SK-N-SH (cell line): ENCODE data around the gene ACO1. TPM values are rescaled to one million over a fixed set of nuclear protein-coding genes. Genes with fewer than 3 reads are reported as not detected.
A peak's percentile ranks its signal among the peaks of the same experiment; 100 is the strongest.

Source experiments
- CTCF ChIA-PET: fragments of 300-600, 350-600 bp; formaldehyde crosslinking; extraction: SDS; loops from one replicate; lab custom pipeline; 2021; lab: Yijun Ruan, JAX
- POLR2A ChIA-PET: fragments of 350-600 bp; sonication (Branson Sonifier 250); formaldehyde crosslinking; extraction: SDS; loops from one replicate; lab custom pipeline; 2020; ENCODE audit warnings: antibody characterized with exemption, inconsistent platforms; lab: Yijun Ruan, JAX
- DNase-seq: peaks from one replicate; pipeline ENCODE4 v3.0.0; 2012
- H2AFZ ChIP-seq: fragments of 200-600 bp; sonication (generic); 2 replicates; pipeline ENCODE4 v1.8.1; 2016; ENCODE audit warnings: antibody characterized with exemption, mild to moderate bottlenecking, low read depth
- H3F3A ChIP-seq: fragments of 200-600 bp; sonication (generic); replicated peaks from 2 replicates; pipeline ENCODE3; 2016; ENCODE audit warnings: antibody characterized with exemption, mild to moderate bottlenecking; ENCODE audit not compliant: insufficient read depth
- H3K27ac ChIP-seq, 2 experiments: fragments of 200-500 bp in 1 of 2; fragments of 200-600 bp in 1 of 2; sonication (Bioruptor generic) in 1 of 2; sonication (generic), shearing (Covaris generic) in 1 of 2; 2 replicates each; pipeline versions ENCODE4 v1.5.1 to v1.6.1; 2014 to 2016; ENCODE audit warnings: low read depth in 2 of 2, inconsistent platforms in 1 of 2, low read length in 1 of 2, mild to moderate bottlenecking in 1 of 2, mixed read lengths in 1 of 2
- H3K27me3 ChIP-seq: fragments of 200-600 bp; sonication (generic), shearing (Covaris generic); 2 replicates; pipeline ENCODE4 v1.6.1; 2016; ENCODE audit warnings: mixed run types; ENCODE audit not compliant: insufficient read depth
- H3K36me3 ChIP-seq, 2 experiments: fragments of 200-500 bp in 1 of 2; fragments of 200-600 bp in 1 of 2; sonication (Bioruptor generic) in 1 of 2; sonication (generic) in 1 of 2; replicated peaks in 1 of 2; 2 replicates each; pipeline versions ENCODE3 to v1.5.1; 2014 to 2016; ENCODE audit warnings: low read length in 1 of 2, mild to moderate bottlenecking in 1 of 2; ENCODE audit not compliant: insufficient read depth in 2 of 2, control insufficient read depth in 1 of 2
- H3K4me1 ChIP-seq, 2 experiments: fragments of 200-500 bp in 1 of 2; fragments of 200-600 bp in 1 of 2; sonication (Bioruptor generic) in 1 of 2; sonication (generic), shearing (Covaris generic) in 1 of 2; 2 replicates each; pipeline versions ENCODE4 v1.5.1 to v1.6.1; 2014 to 2016; ENCODE audit warnings: low read depth in 1 of 2, low read length in 1 of 2, mixed run types in 1 of 2; ENCODE audit not compliant: insufficient read depth in 2 of 2, control insufficient read depth in 1 of 2
- H3K4me2 ChIP-seq: fragments of 200-600 bp; sonication (generic), shearing (Covaris generic); 2 replicates; pipeline ENCODE4 v1.6.1; 2017; ENCODE audit warnings: mixed run types
- H3K4me3 ChIP-seq, 2 experiments: fragments of 200-500 bp in 1 of 2; fragments of 200-600 bp in 1 of 2; sonication (Bioruptor generic) in 1 of 2; sonication (generic), shearing (Covaris generic) in 1 of 2; 2 replicates each; pipeline versions ENCODE4 v1.5.1 to v1.8.1; 2014 to 2016; ENCODE audit warnings: low read depth in 2 of 2, inconsistent platforms in 1 of 2, low read length in 1 of 2, mild to moderate bottlenecking in 1 of 2, mixed read lengths in 1 of 2, moderate library complexity in 1 of 2
- H3K79me2 ChIP-seq: fragments of 200-600 bp; sonication (generic); 2 replicates; pipeline ENCODE4 v1.8.1; 2017; ENCODE audit warnings: mild to moderate bottlenecking; ENCODE audit not compliant: insufficient read depth
- H3K9ac ChIP-seq: fragments of 200-600 bp; sonication (generic); 2 replicates; pipeline ENCODE4 v1.6.1; 2017; ENCODE audit warnings: mixed run types
- H3K9me2 ChIP-seq: fragments of 200-600 bp; sonication (generic); 2 replicates; pipeline ENCODE4 v1.6.1; 2017; ENCODE audit warnings: mixed run types
- H3K9me3 ChIP-seq: fragments of 200-600 bp; sonication (generic); 2 replicates; pipeline ENCODE4 v1.6.1; 2017; ENCODE audit warnings: mixed run types, mild to moderate bottlenecking, moderate library complexity
- H4K20me1 ChIP-seq: fragments of 200-600 bp; sonication (generic); 2 replicates; pipeline ENCODE4 v1.6.1; 2017; ENCODE audit warnings: mild to moderate bottlenecking, mixed run types; ENCODE audit not compliant: insufficient read depth
- ELF1 ChIP-seq: IDR thresholded peaks from 2 replicates; pipeline ENCODE4 v1.4.0; 2012
- EP300 ChIP-seq, 2 experiments: IDR thresholded peaks; 2 replicates each; pipeline versions ENCODE4 v1.4.0 to v1.6.1; 2012; ENCODE audit warnings: borderline replicate concordance in 1 of 2, low read depth in 1 of 2, low read length in 1 of 2
- EZH2phosphoT487 ChIP-seq: fragments of 200-600 bp; sonication (generic); IDR thresholded peaks from 2 replicates; pipeline ENCODE4 v1.6.1; 2017; ENCODE audit warnings: low read depth, mixed run types, mild to moderate bottlenecking, antibody characterized with exemption, moderate library complexity, borderline replicate concordance
- FOSL2 ChIP-seq: IDR thresholded peaks from 2 replicates; pipeline ENCODE4 v1.4.0; 2012; ENCODE audit warnings: low read depth, mild to moderate bottlenecking, moderate library complexity, borderline replicate concordance
- FOXM1 ChIP-seq: IDR thresholded peaks from 2 replicates; pipeline ENCODE4 v1.4.0; 2012; ENCODE audit warnings: low read depth, mild to moderate bottlenecking
- IRF3 ChIP-seq: fragments of 150-350 bp; IDR thresholded peaks from 2 replicates; pipeline ENCODE4 v1.6.1; 2016; ENCODE audit warnings: mild to moderate bottlenecking, low read depth, low read length
- JUND ChIP-seq: IDR thresholded peaks from 2 replicates; pipeline ENCODE4 v1.4.0; 2012
- MEF2A ChIP-seq: IDR thresholded peaks from 2 replicates; pipeline ENCODE4 v1.4.0; 2012; ENCODE audit warnings: low read depth, borderline replicate concordance
- NFIC ChIP-seq: IDR thresholded peaks from 2 replicates; pipeline ENCODE4 v1.4.0; 2012; ENCODE audit warnings: borderline replicate concordance
- NRF1 ChIP-seq: IDR thresholded peaks from 2 replicates; pipeline ENCODE4 v1.6.1; 2012; ENCODE audit warnings: low read depth, mild to moderate bottlenecking, low read length
- PBX3 ChIP-seq: IDR thresholded peaks from 2 replicates; pipeline ENCODE4; 2012
- RFX5 ChIP-seq: IDR thresholded peaks from 2 replicates; pipeline ENCODE4 v1.6.1; 2012; ENCODE audit warnings: mild to moderate bottlenecking, improper control_type of control experiment, low read length
- RXRA ChIP-seq: IDR thresholded peaks from 2 replicates; pipeline ENCODE4 v1.4.0; 2012; ENCODE audit warnings: low read depth, mild to moderate bottlenecking, borderline replicate concordance
- SIN3A ChIP-seq: IDR thresholded peaks from 2 replicates; pipeline ENCODE4 v1.6.1; 2012; ENCODE audit warnings: low read depth, mild to moderate bottlenecking, low read length, moderate library complexity, borderline replicate concordance
- SMC3 ChIP-seq: IDR thresholded peaks from 2 replicates; pipeline ENCODE4 v1.6.1; 2012; ENCODE audit warnings: low read depth, low read length, improper control_type of control experiment
- TAF1 ChIP-seq: IDR thresholded peaks from 2 replicates; pipeline ENCODE4 v1.6.1; 2012; ENCODE audit warnings: low read depth, mild to moderate bottlenecking, low read length, moderate library complexity, borderline replicate concordance
- TCF12 ChIP-seq: IDR thresholded peaks from 2 replicates; pipeline ENCODE4 v1.4.0; 2012
- TEAD4 ChIP-seq: IDR thresholded peaks from 2 replicates; pipeline ENCODE4 v1.4.0; 2012; ENCODE audit warnings: mild to moderate bottlenecking, borderline replicate concordance; ENCODE audit not compliant: insufficient read depth
- USF2 ChIP-seq: fragments of 150-350 bp; IDR thresholded peaks from 2 replicates; pipeline ENCODE4 v1.6.1; 2017; ENCODE audit warnings: antibody characterized with exemption, low read length, low read depth, borderline replicate concordance
- YY1 ChIP-seq: IDR thresholded peaks from 2 replicates; pipeline ENCODE4 v1.4.0; 2012; ENCODE audit warnings: low read depth, mild to moderate bottlenecking
- WGBS: methylation state at CpG from one replicate; pipeline ENCODE4 v1.1.6; 2017; ENCODE audit warnings: low lambda C conversion rate; 5-methylcytosine and 5-hydroxymethylcytosine counted together
- polyA plus RNA-seq, 3 experiments: library from polyadenylated mRNA; depleted of rRNA; stranded (reverse); fragments of >200 nt; gene quantifications; 2 replicates each; pipeline ENCODE4 v1.2.3, GENCODE V29; 2012

Gene ACO1
- polyA plus RNA-seq, 1 of the 3 experiments (the other 2 are of a cell fraction) = 25.4 TPM

- no peak for DNase-seq
- Histone ChIP-seq H3K27ac (peak overlapping the region in 1 of 2 experiments; percentile 52; a peak in 2 of 4 replicates), H3K79me2 (no peaks in the 10 kb centered on the region), H4K20me1 (no peaks in the 10 kb centered on the region), H3K4me1 (peaks cover 0 to 17% of the 10 kb centered on the region in 2 experiments; a peak in 1 of 4 replicates), H3K9me2 (no peaks in the 10 kb centered on the region), H3K4me3 (no peak overlapping the region), H3F3A (peaks cover 9% of the 10 kb centered on the region), H3K4me2 (no peak overlapping the region), H3K9me3 (no peaks in the 10 kb centered on the region), H3K27me3 (no peaks in the 10 kb centered on the region), H3K9ac (no peak overlapping the region), H2AFZ (no peak overlapping the region), H3K36me3 (peaks cover 16 to 26% of the 10 kb centered on the region in 2 experiments)
- POLR2A ChIA-PET = no interaction called here
- TF ChIP-seq ELF1 (no peak), EZH2phosphoT487 (no peak), RFX5 (no peak), NRF1 (no peak), IRF3 (no peak), TAF1 (no peak), SIN3A (no peak), FOXM1 (no peak), PBX3 (no peak), JUND (no peak), USF2 (no peak), YY1 (no peak)
- WGBS = 86% methylated on average over 2 of the region's 2 CpGs
- CTCF ChIA-PET = interaction anchor here (1.0 to 1.9 kb wide), 3 partner anchors 95 to 108 kb away, joined by 3 to 8 read pairs (median 7); no protein-coding TSS in a partner anchor
Measured at GRCh38 chr9:32486839-32487562, 102.6 kb downstream of the ACO1 start.

- TF ChIP-seq TCF12 (peak; percentile 50; the same call in 1 of the 2 replicates), FOSL2 (no peak), TEAD4 (peak; percentile 36; the same call in 1 of the 2 replicates), SIN3A (no peak), EP300 (IDR thresholded peaks at IDR 0.05; ENCODE audit: borderline replicate concordance in 1 of 2, low read depth in 1 of 2, low read length in 1 of 2) (0 out of 4 replicates have a peak, but pooled peaks of 1 of the 2 experiments have one; percentile 29), SMC3 (no peak), YY1 (no peak), RXRA (no peak), NFIC (no peak), MEF2A (no peak)
- no peak overlapping the region for H3K9ac ChIP-seq
- no peak overlapping the region for H2AFZ ChIP-seq
Measured at GRCh38 chr9:32487981-32488380, 103.5 kb downstream of the ACO1 start.

More at GRCh38 chr9:32487981-32488380, 103.5 kb downstream of the ACO1 start:
- H3K27me3 ChIP-seq = no peaks in the 10 kb centered on the region
- CTCF ChIA-PET = interaction anchor here (1.0 to 1.7 kb wide), 2 partner anchors 94 to 109 kb away, joined by 3 to 7 read pairs; no protein-coding TSS in a partner anchor
- WGBS = 39% methylated on average over 3 of the region's 3 CpGs
- H3K79me2 ChIP-seq = no peaks in the 10 kb centered on the region
- DNase-seq = no peak
- peaks cover 18 to 28% of the 10 kb centered on the region in 2 experiments for H3K36me3 ChIP-seq
- H3K4me1 ChIP-seq = peaks cover 0 to 17% of the 10 kb centered on the region in 2 experiments; a peak in 1 of 4 replicates
- H3K9me3 ChIP-seq = no peaks in the 10 kb centered on the region
- H3F3A ChIP-seq = peaks cover 9% of the 10 kb centered on the region
- no peaks in the 10 kb centered on the region for H4K20me1 ChIP-seq
- H3K27ac ChIP-seq = peak overlapping the region in 1 of 2 experiments; percentile 52; a peak in 1 of 4 replicates
- H3K4me2 ChIP-seq = no peak overlapping the region
- POLR2A ChIA-PET = no interaction called here
- H3K4me3 ChIP-seq = no peak overlapping the region
- H3K9me2 ChIP-seq = no peaks in the 10 kb centered on the region
